Dendritic cell treated with granulocyte-macrophage colony-stimulating factor and Interleukin-4, amounts not matched to agents 40 ng/mL and 50 ng/mL, for 4 days (primary cell): Measurements from ENCODE around the gene PPARA.

ENCODE experiments used
- H3K27ac Mint-ChIP-seq: one replicate; pipeline ENCODE4 v1.8.0; 2022; ENCODE audit warnings: mild to moderate bottlenecking, mixed read lengths
- H3K27me3 Mint-ChIP-seq: one replicate; pipeline ENCODE4 v1.8.0; 2022; ENCODE audit warnings: mild to moderate bottlenecking, mixed read lengths
- H3K36me3 Mint-ChIP-seq: one replicate; pipeline ENCODE4 v1.8.0; 2022; ENCODE audit warnings: low read depth, mixed read lengths
- H3K4me1 Mint-ChIP-seq: one replicate; pipeline ENCODE4 v1.8.0; 2022; ENCODE audit warnings: low read depth, mixed read lengths
- H3K4me3 Mint-ChIP-seq: one replicate; pipeline ENCODE4 v1.8.0; 2022; ENCODE audit warnings: mild to moderate bottlenecking, moderate library complexity, mixed read lengths
- H3K9me3 Mint-ChIP-seq: one replicate; pipeline ENCODE4 v1.8.0; 2022; ENCODE audit warnings: mixed read lengths
- intact Hi-C: fragments of 100-400 bp; cut with micrococcal nuclease; formaldehyde crosslinking; loops from one replicate; pipeline ENCODE4 v1.15.0; 2022

The PPARA gene

DNA sequence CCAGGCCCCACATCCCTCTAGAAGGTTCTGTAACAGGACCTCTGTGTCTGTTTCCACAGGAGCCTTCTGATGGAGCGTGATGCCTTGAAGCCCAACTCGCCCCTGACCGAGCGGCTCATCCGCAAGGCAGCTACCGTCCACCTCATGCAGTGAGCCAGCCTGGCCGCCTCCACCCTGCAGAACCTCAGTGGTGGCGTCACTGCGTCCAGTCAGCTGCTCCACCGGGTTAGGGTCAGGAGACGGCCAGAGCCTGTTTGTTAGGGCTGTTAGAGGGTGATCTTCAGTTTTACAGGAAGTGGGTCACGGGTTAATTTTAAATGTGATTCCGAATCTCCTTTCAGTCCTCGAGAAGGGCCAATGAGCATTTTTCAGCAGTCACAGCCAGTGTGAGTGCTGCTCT lies 142.4 kb downstream of the PPARA start:
- H3K4me3 Mint-ChIP-seq: no peak overlapping the region
- peaks cover 58% of the 10 kb centered on the region for H3K36me3 Mint-ChIP-seq
- H3K27ac Mint-ChIP-seq: peak overlapping the region; percentile 89
- no peaks in the 10 kb centered on the region for H3K27me3 Mint-ChIP-seq
- H3K9me3 Mint-ChIP-seq: no peaks in the 10 kb centered on the region
- intact Hi-C loops: loop anchor here (5.0 to 10.0 kb wide), 2 partner anchors 40 to 288 kb away; partner anchors contain the start of gene CDPF1
- H3K4me1 Mint-ChIP-seq: peaks cover 56% of the 10 kb centered on the region
